HG02852 (cell line): ENCODE measurements around the gene KIR2DL4.
"Not testable (repeated sequence)": the region's sequence is repeated elsewhere in the genome, so short reads cannot be mapped to it uniquely, and the experiment has no call there.

Experiments
- ATAC-seq: cut with Tn5 transposase; IDR thresholded peaks from one replicate; pipeline ENCODE4 v1.9.1; 2021; ENCODE audit warnings: mild to moderate bottlenecking, moderate library complexity; ENCODE audit not compliant: unreplicated experiment

KIR2DL4 gene

GRCh38 chr19:54803410-54803809 lies at the start of gene KIR2DL4:
KIR2DL4 (plus strand) TSS chr19:54803610; CDS start chr19:54803652, 42 bp downstream.
- no peak for ATAC-seq

GRCh38 chr19:54756204-54757110 lies 47.0 kb upstream of the KIR2DL4 start:
- not testable (repeated sequence) for ATAC-seq

- ATAC-seq: not testable (repeated sequence)
Observed at GRCh38 chr19:54758577-54758976, 44.8 kb upstream of the KIR2DL4 start.

GRCh38 chr19:54764219-54764618 lies 39.2 kb upstream of the KIR2DL4 start:
- not testable (repeated sequence) for ATAC-seq

GRCh38 chr19:54766464-54766863 lies 36.9 kb upstream of the KIR2DL4 start:
- not testable (repeated sequence) for ATAC-seq

GRCh38 chr19:54769646-54770045 lies 33.8 kb upstream of the KIR2DL4 start, which contains the start of gene KIR2DL1:
KIR2DL1 (plus strand) TSS chr19:54769793; CDS start chr19:54769851, 58 bp downstream.
- ATAC-seq: not testable (repeated sequence)

GRCh38 chr19:54770511-54770910 lies 32.9 kb upstream of the KIR2DL4 start:
- not testable (repeated sequence) for ATAC-seq

GRCh38 chr19:54771018-54771960 lies 32.1 kb upstream of the KIR2DL4 start:
- not testable (repeated sequence) for ATAC-seq

GRCh38 chr19:54772666-54773065 lies 30.7 kb upstream of the KIR2DL4 start:
- not testable (repeated sequence) for ATAC-seq

- not testable (repeated sequence) for ATAC-seq
Observed at GRCh38 chr19:54775095-54775815, 28.2 kb upstream of the KIR2DL4 start.

- ATAC-seq: not testable (repeated sequence)
Observed at GRCh38 chr19:54775830-54776229, 27.6 kb upstream of the KIR2DL4 start.

- not testable (repeated sequence) for ATAC-seq
Observed at GRCh38 chr19:54777851-54778250, 25.6 kb upstream of the KIR2DL4 start.

GRCh38 chr19:54778896-54779295 lies 24.5 kb upstream of the KIR2DL4 start:
- not testable (repeated sequence) for ATAC-seq

GRCh38 chr19:54782916-54783315 lies 20.5 kb upstream of the KIR2DL4 start:
- not testable (repeated sequence) for ATAC-seq

- not testable (repeated sequence) for ATAC-seq
Observed at GRCh38 chr19:54786091-54786723, 17.2 kb upstream of the KIR2DL4 start.

GRCh38 chr19:54788154-54788553 lies 15.3 kb upstream of the KIR2DL4 start:
- ATAC-seq: not testable (repeated sequence)

- no peak for ATAC-seq
Observed at GRCh38 chr19:54790711-54791110, 12.7 kb upstream of the KIR2DL4 start.

GRCh38 chr19:54791476-54791875 lies 11.9 kb upstream of the KIR2DL4 start:
- ATAC-seq: no peak

GRCh38 chr19:54792814-54793213 lies 10.6 kb upstream of the KIR2DL4 start:
- ATAC-seq: no peak

GRCh38 chr19:54795758-54796157 lies 7.7 kb upstream of the KIR2DL4 start:
- no peak for ATAC-seq
